ENCODE data around the gene ZCCHC7. TPM values are rescaled to one million over a fixed set of nuclear protein-coding genes. Genes with fewer than 3 reads are reported as not detected.

ZCCHC7 gene
- total RNA-seq, 4 donors from 2014 or later, result 12.1 to 19.1 (median 15.6) TPM

- Histone ChIP-seq H3K9me3 (no peaks in the 10 kb centered on the region), H3K4me1 (no peaks in the 10 kb centered on the region), H3K27ac (replicated peaks in 1 of 4) (no peak overlapping the region), H3K4me3 (no peak overlapping the region), H3K27me3 (no peaks in the 10 kb centered on the region), H3K36me3 (no peaks in the 10 kb centered on the region)
- intact Hi-C loops (cut with DNase I), result no loop called here
- TF ChIP-seq EP300 (IDR thresholded peaks at IDR 0.05) (no peak), CTCF (IDR thresholded peaks at IDR 0.05) (no peak), POLR2A (IDR thresholded peaks at IDR 0.05; ENCODE audit: low read depth) (no peak), POLR2AphosphoS5 (IDR thresholded peaks at IDR 0.05) (no peak)
- 94% methylated on average over 2 of the region's 2 CpGs for WGBS
- DNase-seq (ENCODE audit: extremely low spot score), result no peak
Observed at GRCh38 chr9:37341704-37342103, 221.3 kb downstream of the ZCCHC7 start.

GRCh38 chr9:37342493-37342892, 222.1 kb downstream of the ZCCHC7 start:
- DNase-seq (ENCODE audit: extremely low spot score), result no peak
- Histone ChIP-seq H3K9me3 (no peaks in the 10 kb centered on the region), H3K36me3 (no peaks in the 10 kb centered on the region), H3K4me1 (no peaks in the 10 kb centered on the region), H3K27me3 (no peaks in the 10 kb centered on the region), H3K27ac (replicated peaks in 1 of 4) (no peak overlapping the region), H3K4me3 (no peak overlapping the region)
- 98% methylated on average over 2 of the region's 2 CpGs for WGBS
- TF ChIP-seq POLR2AphosphoS5 (IDR thresholded peaks at IDR 0.05) (no peak), CTCF (IDR thresholded peaks at IDR 0.05) (no peak), EP300 (IDR thresholded peaks at IDR 0.05) (no peak), POLR2A (IDR thresholded peaks at IDR 0.05; ENCODE audit: low read depth) (no peak)
- intact Hi-C loops (cut with DNase I), result no loop called here

GRCh38 chr9:37342895-37343294, 222.5 kb downstream of the ZCCHC7 start:
- Histone ChIP-seq H3K4me1 (no peaks in the 10 kb centered on the region), H3K36me3 (no peaks in the 10 kb centered on the region), H3K27me3 (no peaks in the 10 kb centered on the region), H3K4me3 (no peak overlapping the region), H3K9me3 (no peaks in the 10 kb centered on the region), H3K27ac (replicated peaks in 1 of 4) (no peak overlapping the region)
- intact Hi-C loops (cut with DNase I), result no loop called here
- no peak for DNase-seq (ENCODE audit: extremely low spot score)
- no peak for TF ChIP-seq EP300 (IDR thresholded peaks at IDR 0.05)
- no peak for TF ChIP-seq CTCF (IDR thresholded peaks at IDR 0.05)
- TF ChIP-seq POLR2A (IDR thresholded peaks at IDR 0.05; ENCODE audit: low read depth), result no peak
- TF ChIP-seq POLR2AphosphoS5 (IDR thresholded peaks at IDR 0.05), result no peak
- 94% methylated on average over 5 of the region's 5 CpGs for WGBS

DNA sequence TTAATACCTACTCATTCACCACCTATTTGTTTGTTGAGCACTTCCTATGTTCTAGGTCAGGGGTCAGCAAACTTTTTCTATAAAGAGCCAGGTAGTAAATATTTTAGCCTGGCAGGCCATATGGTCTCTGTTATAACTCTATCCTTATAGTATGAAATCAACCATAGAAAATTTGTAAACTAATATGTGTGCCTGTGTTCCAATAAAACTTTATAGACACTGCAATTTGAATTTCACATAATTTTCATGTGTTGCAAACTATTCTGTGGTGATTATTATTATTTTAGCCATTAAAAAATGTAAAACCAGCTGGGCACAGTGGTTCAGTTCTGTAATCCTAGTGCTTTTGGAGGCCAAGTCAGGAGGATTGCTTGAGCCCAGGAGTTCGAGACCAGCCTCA, 223.3 kb downstream of the ZCCHC7 start:
- H3K9me3 ChIP-seq, result no peaks in the 10 kb centered on the region
- H3K4me1 ChIP-seq, result no peaks in the 10 kb centered on the region
- TF ChIP-seq EP300 (IDR thresholded peaks at IDR 0.05) (no peak), POLR2AphosphoS5 (IDR thresholded peaks at IDR 0.05) (no peak)
- H3K27me3 ChIP-seq, result no peaks in the 10 kb centered on the region
- intact Hi-C loops (cut with DNase I), result no loop called here
- no peak overlapping the region for H3K4me3 ChIP-seq
- no peaks in the 10 kb centered on the region for H3K36me3 ChIP-seq
- no peak for DNase-seq (ENCODE audit: extremely low spot score)
- no peak overlapping the region for H3K27ac ChIP-seq (replicated peaks in 1 of 4)
- WGBS, result 89% methylated on average over 1 of the region's 1 CpG

- no peak for DNase-seq (ENCODE audit: extremely low spot score)
- TF ChIP-seq POLR2A (IDR thresholded peaks at IDR 0.05; ENCODE audit: low read depth), result no peak
- no peak for TF ChIP-seq POLR2AphosphoS5 (IDR thresholded peaks at IDR 0.05)
- TF ChIP-seq EP300 (IDR thresholded peaks at IDR 0.05), result no peak
- no peak for TF ChIP-seq CTCF (IDR thresholded peaks at IDR 0.05)
- Histone ChIP-seq H3K9me3 (no peaks in the 10 kb centered on the region), H3K27me3 (no peaks in the 10 kb centered on the region), H3K36me3 (peaks cover 0 to under 1% (median 0%) of the 10 kb centered on the region in 4 donors), H3K4me3 (no peak overlapping the region), H3K4me1 (no peaks in the 10 kb centered on the region), H3K27ac (replicated peaks in 1 of 4) (no peak overlapping the region)
- 82% methylated on average over 3 of the region's 3 CpGs for WGBS
- intact Hi-C loops (cut with DNase I), result no loop called here
Observed at GRCh38 chr9:37345038-37345437, 224.7 kb downstream of the ZCCHC7 start.
